NCI-H2196 (cell line): ENCODE results near the gene PRKAR1B.
"Not testable (repeated sequence)": the region's sequence is repeated elsewhere in the genome, so short reads cannot be mapped to it uniquely, and the experiment has no call there.

Experiments used
- DNase-seq: peaks from one replicate; lab custom pipeline; 2025; ENCODE audit not compliant: unreplicated experiment; lab: John Stamatoyannopoulos, UW

PRKAR1B gene

DNA sequence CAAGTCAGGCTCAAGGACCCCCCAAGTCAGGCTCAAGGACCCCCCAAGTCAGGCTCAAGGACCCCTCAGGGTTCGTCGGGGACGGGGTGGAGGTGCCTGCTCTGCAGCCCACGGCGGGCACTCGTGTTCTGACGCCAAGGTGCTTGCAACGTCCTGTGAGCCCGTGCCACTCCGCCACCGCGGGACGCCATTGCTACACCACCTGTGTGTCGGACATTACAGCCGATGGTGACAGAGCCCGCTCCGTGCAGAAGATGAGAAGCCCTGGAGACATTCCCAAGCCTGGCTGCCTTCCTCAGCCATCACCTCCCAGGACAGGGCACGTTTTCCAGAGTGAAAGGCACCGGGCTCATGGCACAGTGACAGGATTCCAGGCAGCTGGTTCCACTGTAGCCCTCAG lies 98.3 kb downstream of the PRKAR1B start:
- DNase-seq: no peak

DNA sequence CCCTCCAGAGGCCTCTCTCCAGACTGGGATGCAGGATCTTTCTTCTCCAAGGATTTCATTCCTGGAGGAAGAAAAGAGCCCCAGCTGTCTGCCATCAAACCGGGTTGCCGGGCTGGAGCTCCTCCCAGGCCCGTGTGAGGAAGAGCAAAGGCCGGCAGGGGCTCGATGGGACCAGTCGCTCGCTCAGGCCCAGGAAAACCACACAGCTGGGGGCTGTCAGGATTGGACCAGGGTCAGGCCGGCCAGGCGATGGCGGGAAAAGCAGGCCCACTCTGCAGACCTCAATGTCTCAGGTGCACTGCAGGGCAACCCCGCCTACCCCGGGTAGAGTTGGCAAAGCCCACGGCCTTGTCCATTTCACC lies 98.7 kb downstream of the PRKAR1B start:
- no peak for DNase-seq

DNA sequence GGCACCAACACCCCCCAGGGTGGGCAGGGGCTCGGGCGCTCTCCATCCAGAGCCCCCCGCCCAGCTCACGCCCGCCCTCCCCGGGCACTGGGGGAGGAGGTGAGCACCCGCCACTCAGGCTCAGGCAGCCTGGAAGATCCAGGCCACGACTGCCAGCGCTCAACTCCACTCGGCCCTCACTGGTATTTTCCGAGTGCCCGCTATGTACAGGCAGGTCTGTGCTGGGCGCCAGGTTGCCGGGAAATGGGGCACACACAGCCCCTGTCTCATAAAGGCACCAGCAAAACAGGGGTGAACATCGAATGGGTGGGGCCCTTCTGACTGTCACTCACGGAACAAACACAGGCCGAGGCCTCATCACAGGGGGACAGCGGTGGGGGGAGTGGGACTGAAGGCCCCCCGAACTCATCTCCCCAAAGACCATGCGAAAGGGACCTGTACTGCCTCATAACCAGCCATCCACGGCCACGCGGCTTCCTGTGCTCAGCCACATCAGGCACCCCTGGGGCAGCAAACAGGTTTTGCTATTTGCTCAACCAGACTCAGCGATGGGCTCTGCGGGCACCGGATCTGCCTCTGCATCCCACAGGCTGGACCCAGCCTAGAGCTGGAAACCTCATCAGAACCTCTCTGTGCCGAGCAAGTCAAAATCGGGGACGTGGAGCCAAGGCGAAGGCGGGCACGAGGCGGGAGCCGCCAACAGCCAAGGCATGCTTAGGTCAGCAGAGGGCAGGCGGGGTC lies 99.2 kb downstream of the PRKAR1B start:
- no peak for DNase-seq

DNA sequence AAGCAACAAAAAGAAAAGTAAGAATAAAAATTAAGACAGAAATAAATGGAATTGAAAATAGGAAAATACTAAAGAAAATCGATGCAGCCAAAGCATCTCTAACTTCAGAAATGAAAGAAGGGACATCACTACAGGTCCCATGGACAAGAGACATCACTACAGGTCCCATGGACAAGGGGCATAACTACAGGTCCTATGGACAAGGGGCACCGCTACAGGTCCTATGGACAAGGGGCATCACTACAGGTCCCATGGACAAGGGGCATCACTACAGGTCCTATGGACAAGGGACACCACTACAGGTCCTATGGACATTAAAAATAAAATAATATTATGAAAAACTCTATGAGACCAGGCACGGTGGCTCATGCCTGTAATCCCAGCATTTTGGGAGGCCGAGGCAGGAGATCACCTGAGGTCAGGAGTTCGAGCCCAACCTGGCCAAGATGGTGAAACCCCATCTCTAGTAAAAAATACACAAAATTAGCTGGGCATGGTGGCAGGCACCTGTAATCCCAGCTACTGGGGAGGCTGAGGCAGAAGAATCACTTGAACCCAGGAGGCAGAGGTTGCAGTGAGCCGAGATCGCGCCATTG lies 101.6 kb downstream of the PRKAR1B start:
- no peak for DNase-seq

DNA sequence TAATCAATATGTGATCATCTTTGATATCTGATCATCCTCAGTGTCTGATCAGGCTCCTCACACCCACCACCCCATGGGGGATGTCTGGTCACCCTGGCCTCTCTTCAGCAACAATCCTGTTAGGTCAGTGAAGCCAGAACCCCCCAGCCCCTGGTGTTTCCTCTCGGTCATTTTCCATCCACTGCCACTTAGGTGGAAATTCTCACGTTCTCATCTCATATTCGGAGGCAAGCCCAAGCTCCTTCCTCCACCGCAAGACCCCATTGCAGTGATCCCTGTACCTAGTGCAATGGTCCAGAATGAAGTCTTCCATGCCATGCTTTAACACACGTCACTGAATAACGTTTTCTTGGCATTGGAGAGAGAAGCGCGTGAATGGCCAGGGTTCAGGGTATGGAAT lies 103.6 kb downstream of the PRKAR1B start:
- no peak for DNase-seq

DNA sequence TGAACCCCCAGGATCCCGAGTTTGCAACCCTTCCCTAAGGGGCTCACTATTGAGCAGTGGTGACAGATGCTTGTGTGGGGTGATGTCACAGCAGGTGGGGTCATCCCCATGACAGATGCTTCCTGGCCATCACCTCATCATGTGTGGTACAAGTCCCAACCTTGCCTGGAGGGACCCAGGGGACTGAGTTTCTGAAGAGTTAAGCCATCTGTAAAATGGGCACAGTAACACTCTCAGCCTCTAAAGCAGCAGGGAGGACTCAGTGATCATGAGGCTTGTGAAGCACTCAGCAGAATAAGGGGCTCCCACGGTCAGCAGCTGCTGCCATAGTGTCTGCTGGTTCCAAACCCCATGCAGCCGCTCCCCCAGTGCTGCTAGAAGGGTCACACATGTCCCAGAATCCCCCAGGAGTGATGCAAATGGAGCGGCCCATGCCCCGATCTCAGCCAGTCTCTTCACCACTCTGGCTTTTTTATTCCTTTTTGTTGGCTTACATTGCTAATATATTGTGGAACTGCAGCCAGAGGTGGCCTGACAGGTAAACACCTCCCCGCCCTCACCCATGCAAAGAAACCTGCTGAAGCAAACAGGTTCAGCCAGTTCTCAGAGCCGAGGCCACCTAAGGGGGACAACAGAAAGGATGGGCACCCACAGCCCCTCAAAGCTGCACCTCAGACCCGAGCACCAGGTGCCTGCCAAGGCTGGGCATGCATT lies 105.4 kb downstream of the PRKAR1B start:
- DNase-seq: no peak

DNA sequence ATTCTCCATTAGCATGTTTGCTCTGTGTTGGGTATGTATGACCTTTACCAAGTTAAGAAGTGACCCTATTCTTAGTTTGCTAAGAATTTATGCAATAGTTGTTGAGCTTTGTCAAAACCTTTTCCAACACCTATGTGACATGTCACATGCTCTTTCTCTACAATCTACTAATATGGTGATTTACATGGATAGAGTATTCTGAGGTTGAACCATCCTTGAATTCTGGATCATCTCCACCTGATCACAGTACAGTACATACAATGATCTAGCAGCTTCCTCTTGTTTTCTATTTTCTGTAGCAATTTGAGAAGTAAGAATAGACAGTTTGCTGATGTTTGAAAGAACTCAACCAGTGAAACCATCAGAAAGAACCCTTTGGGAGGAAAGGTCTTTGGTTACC lies 106.2 kb downstream of the PRKAR1B start:
- DNase-seq: no peak

DNA sequence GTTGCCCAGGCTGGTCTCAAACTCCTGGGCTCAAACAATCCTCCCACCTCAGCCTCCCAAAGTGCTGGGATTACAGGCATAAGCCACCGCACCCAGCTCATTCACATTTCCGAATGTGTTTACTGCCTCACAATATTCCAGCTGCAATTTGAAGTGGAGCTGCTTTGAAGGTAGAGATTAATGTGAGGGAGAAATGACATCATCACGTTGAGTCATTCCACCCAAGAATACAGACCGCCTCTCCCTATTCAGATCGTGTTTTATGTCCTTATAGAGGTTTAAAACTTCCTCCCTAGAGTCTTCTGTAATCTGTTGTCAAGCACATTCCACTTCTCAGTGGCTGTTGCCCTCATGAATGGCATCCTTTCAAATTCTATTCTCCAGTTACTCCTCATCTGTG lies 107.0 kb downstream of the PRKAR1B start:
- DNase-seq: no peak

DNA sequence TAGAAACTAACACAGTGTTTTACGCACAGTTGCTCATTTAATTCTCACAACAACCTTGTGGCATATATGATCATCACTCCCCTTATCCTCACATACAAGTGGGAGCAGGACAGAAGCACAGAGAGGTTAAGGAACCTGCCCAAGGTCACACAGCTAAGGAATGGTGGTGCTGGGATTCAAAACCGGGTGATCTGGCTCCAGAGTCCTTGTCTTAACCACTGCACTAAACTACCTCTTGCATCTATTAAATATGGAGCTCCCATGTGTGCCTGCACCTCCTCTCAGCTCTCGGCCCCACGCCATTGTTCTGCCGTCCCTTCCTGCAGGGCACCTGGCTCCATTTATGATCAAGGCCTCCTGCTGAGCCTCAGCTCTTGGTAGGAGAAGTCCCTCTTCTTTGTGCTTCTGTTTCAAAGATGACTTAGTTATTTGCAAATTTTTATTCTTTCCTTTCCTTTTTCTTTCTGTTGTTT lies 107.7 kb downstream of the PRKAR1B start:
- DNase-seq: no peak

DNA sequence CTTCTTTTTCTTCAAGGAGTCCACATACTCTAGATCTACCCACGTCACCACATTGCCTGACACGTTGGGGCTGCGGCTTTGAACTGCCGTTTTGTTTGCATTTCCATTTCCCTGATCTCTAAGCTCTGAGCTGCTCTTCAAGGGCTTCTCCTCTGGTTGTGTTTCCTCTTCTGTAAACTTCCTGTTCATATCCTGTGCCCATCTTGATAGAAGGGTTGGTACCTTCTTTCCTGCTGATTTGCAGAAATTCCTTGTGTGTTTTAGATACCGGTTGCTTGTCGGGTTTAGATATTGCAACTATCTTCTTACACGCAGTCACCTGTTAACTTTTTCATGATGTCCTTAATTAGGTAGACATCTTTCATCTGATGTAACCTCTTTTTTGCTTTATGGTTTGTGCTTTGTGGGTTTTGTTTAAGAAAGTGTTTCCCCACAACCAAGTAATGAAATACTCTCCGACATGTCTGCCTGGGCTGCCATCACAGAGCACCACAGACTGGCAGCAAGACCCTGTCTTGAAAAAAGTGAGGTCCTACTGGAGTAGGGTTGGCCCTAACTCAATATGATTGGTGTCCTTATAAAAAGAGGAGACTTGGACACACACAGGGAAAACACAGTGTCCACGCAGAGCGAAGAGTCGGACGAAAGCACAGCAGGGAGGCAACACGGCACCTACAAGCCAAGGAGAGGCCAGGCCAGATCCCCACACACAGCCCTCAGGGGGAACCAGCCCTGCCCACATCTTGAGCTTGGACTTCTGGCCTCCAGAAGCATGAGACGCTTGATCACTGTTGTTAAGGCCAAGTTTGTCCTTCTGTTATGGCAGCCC lies 108.3 kb downstream of the PRKAR1B start:
- DNase-seq: no peak

DNA sequence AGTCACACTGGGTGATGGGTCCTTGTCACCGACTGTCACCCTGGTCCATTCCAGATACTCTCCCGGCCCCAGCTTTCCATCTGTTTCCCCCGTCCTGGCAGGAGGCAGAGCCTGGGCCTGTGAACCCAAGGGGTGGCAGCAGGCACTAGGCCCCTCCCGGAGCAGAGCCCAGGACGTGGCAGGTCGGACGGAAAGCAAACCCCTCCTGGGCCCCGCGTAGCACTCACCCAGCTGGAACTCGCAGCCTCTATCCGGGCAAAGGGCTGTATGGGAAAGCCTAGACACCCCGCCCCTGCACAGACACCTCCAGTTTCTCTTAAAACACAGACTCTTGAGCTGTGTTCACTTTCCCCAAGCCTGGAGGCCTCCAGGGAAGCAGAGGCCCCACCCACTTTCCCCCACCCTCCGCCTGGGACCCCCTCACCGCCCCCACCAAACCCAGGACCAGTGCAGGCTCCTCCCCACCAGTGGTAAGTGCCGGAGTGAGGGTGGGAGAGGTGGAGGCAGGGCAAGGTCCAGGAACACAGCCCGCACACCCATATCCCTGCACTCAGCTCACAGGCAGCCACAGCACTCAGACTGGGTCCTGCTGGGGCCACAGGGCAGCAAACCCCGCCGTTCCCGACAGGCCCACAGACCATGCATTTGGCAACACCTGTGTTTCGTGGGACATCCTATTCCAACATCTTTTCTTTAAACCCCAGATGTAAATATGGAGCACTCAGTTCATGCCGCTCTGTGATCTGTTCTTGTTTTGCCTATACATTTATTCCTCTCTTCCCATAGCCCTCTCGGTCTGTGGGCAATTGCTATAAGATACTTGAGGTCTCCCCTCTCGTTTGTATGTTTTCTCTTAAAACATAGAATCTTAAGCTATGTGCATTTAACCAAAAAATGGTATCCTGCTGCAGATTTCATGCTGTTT lies 109.2 kb downstream of the PRKAR1B start:
- DNase-seq: no peak

DNA sequence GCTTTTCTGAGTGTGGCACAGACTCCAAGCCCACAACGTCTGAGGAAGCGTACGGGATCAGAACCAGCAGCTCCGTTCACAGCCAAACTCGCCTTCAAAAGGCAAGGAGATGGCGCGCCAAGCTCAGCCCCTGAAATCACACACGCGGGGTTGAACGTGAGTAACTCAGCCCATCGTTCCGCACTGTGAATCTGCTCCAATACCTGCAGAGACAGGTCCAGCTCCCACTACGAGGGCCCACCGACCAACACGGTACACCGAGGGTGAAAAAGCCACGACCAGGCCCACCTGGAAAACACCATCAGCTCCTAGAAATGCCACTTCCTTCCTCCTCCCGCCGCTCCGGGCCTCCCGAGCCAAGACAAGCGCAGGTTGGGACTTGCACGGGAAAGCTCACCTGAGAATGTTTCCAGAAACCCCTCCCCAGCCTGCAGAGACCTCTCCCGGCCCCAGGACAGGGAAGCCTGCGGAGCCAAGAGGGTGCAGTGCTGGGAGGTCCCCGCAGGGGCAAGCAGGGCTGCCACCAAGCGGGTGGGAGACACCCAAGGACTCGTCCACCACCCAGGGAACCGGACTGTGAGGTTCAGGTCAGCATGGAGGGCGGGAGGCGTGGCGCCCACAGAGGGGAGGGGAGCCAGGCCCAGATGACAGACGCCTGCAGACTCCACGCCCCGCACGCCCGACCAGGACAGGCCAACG lies 113.5 kb downstream of the PRKAR1B start:
- no peak for DNase-seq

DNA sequence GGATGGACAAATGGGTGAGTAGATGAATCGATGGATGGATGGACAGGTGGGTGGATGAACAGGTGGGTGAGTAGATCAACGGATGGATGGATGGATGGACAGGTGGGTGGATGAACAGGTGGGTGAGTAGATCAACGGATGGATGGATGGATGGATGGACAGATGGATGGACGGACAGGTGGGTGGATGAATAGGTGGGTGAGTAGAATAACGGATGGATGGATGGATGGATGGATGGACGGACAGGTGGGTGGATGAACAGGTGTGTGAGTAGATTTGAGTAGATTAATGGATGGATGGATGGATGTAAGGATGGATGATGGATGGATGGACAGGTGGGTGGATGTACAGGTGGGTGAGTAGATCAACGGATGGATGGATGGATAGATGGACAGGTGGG lies 115.2 kb downstream of the PRKAR1B start:
- not testable (repeated sequence) for DNase-seq

DNA sequence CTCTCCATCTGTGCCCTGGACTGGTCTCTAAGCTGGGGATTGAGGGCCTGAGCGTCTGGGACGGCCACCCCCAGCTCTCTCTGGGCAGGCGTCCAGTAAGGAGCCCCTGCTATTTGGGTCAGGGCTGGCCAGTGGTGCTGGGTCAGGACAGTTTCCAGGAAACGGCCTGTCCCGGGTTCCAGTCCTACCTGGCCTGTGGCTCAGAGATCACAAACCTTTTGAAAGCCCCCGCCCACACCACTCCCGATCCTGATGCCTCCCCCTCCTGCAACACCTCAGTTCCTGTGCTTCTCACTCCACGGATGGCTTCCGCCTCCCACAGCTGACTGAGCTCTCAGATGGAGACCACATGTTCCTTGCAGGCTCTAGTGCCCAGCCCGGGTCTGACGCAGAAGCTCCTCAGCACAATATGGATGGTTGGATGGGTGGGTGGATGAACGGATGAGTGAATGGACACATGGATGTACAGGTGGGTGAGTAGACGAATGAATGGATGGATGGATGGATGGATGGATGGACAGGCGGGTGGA lies 115.7 kb downstream of the PRKAR1B start:
- no peak for DNase-seq

DNA sequence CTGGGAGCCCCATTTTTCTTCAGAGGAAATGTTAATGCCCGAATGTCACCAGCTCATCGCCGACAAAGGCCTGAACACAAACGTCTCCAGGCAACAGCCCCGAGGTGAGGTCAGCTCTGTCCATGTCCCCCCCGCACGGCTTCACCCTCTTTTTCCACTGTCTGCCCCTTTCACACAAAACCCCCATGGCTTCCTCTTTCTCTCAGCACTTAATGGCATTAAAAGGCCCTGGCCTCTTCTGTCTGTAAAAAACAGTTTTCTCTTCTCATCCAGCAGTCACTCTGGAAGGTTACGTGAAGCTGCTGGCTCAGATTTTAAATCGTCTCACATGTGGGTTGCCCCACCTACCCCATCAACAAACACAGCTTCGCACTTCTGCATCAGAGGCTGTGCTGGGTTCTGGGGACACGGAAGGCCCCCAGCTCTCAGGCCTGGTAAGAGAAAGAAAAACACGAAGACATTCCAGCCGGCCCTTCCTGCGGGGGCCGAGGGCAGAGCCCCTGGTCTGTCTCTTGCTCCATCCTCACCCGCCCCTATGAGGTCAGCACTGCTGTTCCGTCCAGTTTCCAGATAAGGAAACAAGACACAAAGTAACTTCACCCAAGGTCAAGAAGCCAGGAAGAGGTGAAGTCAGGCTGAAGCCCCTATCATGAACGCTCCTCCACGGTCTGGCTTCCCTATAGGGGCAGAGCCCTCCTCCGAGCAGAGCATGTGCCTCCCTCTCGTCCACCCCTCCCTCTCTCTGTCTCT lies 116.4 kb downstream of the PRKAR1B start:
- no peak for DNase-seq

DNA sequence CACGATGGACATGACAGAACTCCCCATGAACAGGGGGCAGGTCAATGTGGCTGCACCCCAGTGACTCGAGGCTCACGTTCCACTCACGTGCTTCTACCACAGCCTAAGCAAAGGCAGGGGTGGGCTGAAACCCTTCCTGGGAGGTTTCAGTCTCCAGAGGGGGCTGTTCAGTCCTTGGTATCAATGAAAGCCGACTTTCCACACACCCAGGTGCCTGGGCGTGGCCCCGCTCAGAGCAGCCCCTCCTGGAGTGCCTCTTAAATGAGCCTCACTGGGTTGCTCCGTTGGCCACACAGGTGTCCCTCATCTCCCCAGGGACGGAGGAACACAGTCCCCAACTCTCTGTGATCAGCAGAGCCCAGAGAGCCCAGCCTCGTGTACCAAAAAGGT lies 116.9 kb downstream of the PRKAR1B start:
- no peak for DNase-seq

DNA sequence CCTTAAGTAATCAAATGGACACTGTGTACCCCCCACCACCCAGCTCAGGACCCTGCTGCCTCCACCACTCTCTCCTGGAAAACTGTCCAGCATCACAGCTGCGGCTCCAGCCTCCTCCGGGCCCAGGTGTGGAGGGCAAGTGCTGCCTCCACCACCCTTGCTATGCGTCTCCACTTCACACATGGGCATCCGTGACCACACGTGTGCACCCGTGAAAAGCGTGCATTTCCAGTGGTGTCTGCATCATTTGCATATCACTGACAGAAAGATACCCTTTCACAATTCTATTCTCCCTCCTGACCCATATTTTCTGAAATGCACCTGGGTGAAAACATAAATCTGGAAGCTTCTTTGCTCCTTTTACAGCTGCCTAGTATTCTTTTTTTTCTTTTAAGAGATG lies 117.7 kb downstream of the PRKAR1B start:
- DNase-seq: no peak

DNA sequence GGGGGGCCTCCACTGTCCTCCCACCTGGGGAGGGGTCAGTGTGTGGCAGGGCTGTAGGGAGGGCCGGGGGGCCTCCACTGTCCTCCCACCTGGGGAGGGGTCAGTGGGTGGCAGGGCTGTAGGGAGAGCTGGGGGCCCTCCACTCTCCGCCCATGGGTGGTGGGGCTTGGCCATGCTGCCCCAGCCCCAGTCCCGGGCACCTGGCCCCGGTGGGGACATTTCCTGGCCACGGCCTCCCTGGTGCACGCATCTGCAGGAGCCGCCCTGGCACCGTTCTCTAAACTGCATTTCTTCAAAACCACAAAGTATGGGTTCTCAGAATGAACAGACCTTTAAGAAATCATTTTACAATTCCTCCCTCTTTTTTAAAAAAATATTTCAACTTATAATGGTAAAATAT lies 118.1 kb downstream of the PRKAR1B start:
- no peak for DNase-seq

DNA sequence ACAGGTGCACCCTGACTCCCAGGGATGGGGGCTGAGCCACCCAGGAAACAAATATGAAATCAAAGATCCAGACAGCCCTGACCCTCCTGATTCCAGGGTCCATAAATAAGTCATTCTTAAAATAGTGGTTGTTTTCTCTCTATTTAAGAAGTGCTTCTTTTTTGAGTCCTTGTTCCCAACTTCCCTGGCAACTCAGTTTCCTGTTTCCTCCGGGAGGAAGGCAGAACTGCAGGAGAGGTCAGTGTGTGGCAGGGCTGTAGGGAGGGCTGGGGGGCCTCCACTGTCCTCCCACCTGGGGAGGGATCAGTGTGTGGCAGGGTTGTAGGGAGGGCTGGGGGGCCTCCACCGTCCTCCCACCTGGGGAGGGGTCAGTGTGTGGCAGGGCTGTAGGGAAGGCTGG lies 118.7 kb downstream of the PRKAR1B start:
- no peak for DNase-seq
